ENCODE measurements around the gene ATP13A2.

ATP13A2 gene

GRCh38 chr1:17005365-17005740 lies 6.4 kb downstream of the ATP13A2 start:
- no peaks in the 10 kb centered on the region for H3K27me3 ChIP-seq (ENCODE audit: insufficient read depth, poor library complexity, severe bottlenecking)
- no peak for DNase-seq (ENCODE audit: low read depth in 1 of 2, low spot score in 1 of 2)
- TF ChIP-seq GABPA (IDR thresholded peaks at IDR 0.05; ENCODE audit: low read depth) (no peak), CTCF (IDR thresholded peaks at IDR 0.05; ENCODE audit: insufficient read depth, low read length) (no peak)

GRCh38 chr1:17004466-17005364 lies 7.0 kb downstream of the ATP13A2 start:
- Histone ChIP-seq H3K27ac (replicated peaks) (no peak overlapping the region), H3K27me3 (ENCODE audit: insufficient read depth, poor library complexity, severe bottlenecking) (no peaks in the 10 kb centered on the region), H3K4me3 (replicated peaks; ENCODE audit: insufficient read depth, low read length) (no peak overlapping the region)
- no peak for DNase-seq (ENCODE audit: low read depth in 1 of 2, low spot score in 1 of 2)
- TF ChIP-seq REST (IDR thresholded peaks at IDR 0.05; ENCODE audit: insufficient replicate concordance, low read depth) = no peak

More at GRCh38 chr1:17005365-17005740, 6.4 kb downstream of the ATP13A2 start:
- Histone ChIP-seq H3K4me3 (replicated peaks; ENCODE audit: insufficient read depth, low read length) (no peak overlapping the region), H3K27ac (replicated peaks) (no peak overlapping the region)

GRCh38 chr1:17002524-17002902 lies 9.2 kb downstream of the ATP13A2 start:
- H3K4me3 ChIP-seq (replicated peaks; ENCODE audit: insufficient read depth, low read length) = no peak overlapping the region
- H3K27ac ChIP-seq (replicated peaks) = no peak overlapping the region
- TF ChIP-seq REST (IDR thresholded peaks at IDR 0.05; ENCODE audit: insufficient replicate concordance, low read depth) (no peak), CTCF (IDR thresholded peaks at IDR 0.05; ENCODE audit: insufficient read depth, low read length) (no peak), POLR2AphosphoS5 (IDR thresholded peaks at IDR 0.05; ENCODE audit: low read depth) (no peak), GABPA (IDR thresholded peaks at IDR 0.05; ENCODE audit: low read depth) (no peak), SPI1 (IDR thresholded peaks at IDR 0.05; ENCODE audit: borderline replicate concordance, low read depth) (no peak)
- DNase-seq (ENCODE audit: low read depth in 1 of 2, low spot score in 1 of 2) = no peak
- no peaks in the 10 kb centered on the region for H3K27me3 ChIP-seq (ENCODE audit: insufficient read depth, poor library complexity, severe bottlenecking)

GRCh38 chr1:17001760-17002523 lies 9.8 kb downstream of the ATP13A2 start:
- TF ChIP-seq GABPA (IDR thresholded peaks at IDR 0.05; ENCODE audit: low read depth) (no peak), CTCF (IDR thresholded peaks at IDR 0.05; ENCODE audit: insufficient read depth, low read length) (no peak), POLR2AphosphoS5 (IDR thresholded peaks at IDR 0.05; ENCODE audit: low read depth) (no peak), REST (IDR thresholded peaks at IDR 0.05; ENCODE audit: insufficient replicate concordance, low read depth) (no peak), SPI1 (IDR thresholded peaks at IDR 0.05; ENCODE audit: borderline replicate concordance, low read depth) (no peak)
- H3K27ac ChIP-seq (replicated peaks) = no peak overlapping the region
- no peaks in the 10 kb centered on the region for H3K27me3 ChIP-seq (ENCODE audit: insufficient read depth, poor library complexity, severe bottlenecking)
- no peak overlapping the region for H3K4me3 ChIP-seq (replicated peaks; ENCODE audit: insufficient read depth, low read length)
- DNase-seq (ENCODE audit: low read depth in 1 of 2, low spot score in 1 of 2) = no peak

All from HL-60 (cell line).